ENCODE measurements around the gene RPS2. TPM values are rescaled to one million over a fixed set of nuclear protein-coding genes. Genes with fewer than 3 reads are reported as not detected.

Gene RPS2
- 1,000 to 10,000 TPM in 1 of 2 donors, 100 to 1,000 TPM in 1; 727 to 1,558 TPM for total RNA-seq

GRCh38 chr16:1964506-1965395 is at the start of gene RPS2:
TSS of gene RPS2 (minus strand) at chr16:1964826. CDS start at chr16:1964625, 201 bp downstream.

GRCh38 chr16:2009791-2010510 is 45.3 kb upstream of the RPS2 start, which contains the start of gene ZNF598:
TSS of gene ZNF598 (minus strand) at chr16:2009821.

GRCh38 chr16:1989209-1990100 is 24.8 kb upstream of the RPS2 start, which contains the start of gene SYNGR3:
TSS of gene SYNGR3 (plus strand) at chr16:1989970. CDS start at chr16:1990103, 133 bp downstream.

GRCh38 chr16:1983544-1984346 is 19.1 kb upstream of the RPS2 start, which contains the start of gene GFER:
TSS of gene GFER (plus strand) at chr16:1984193. CDS start at chr16:1984219, 26 bp downstream.

GRCh38 chr16:1981398-1981836 is 16.8 kb upstream of the RPS2 start, which contains the start of gene NOXO1:
TSS of gene NOXO1 (minus strand) at chr16:1981469. CDS start at chr16:1981179, 290 bp downstream.

GRCh38 chr16:1971796-1972489 is 7.3 kb upstream of the RPS2 start, which contains the start of gene TBL3:
TSS of gene TBL3 (plus strand) at chr16:1972053. CDS start at chr16:1972165, 112 bp downstream.

GRCh38 chr16:1966460-1966859 is 1.8 kb upstream of the RPS2 start, which contains the start of gene RNF151:
TSS of gene RNF151 (plus strand) at chr16:1966856. CDS start at chr16:1966882, 26 bp downstream.

GRCh38 chr16:1959269-1960039 is 5.2 kb downstream of the RPS2 start, which contains the start of gene NDUFB10:
TSS of gene NDUFB10 (plus strand) at chr16:1959538. CDS start at chr16:1959625, 87 bp downstream.

GRCh38 chr16:1942810-1943726 is 21.6 kb downstream of the RPS2 start, which contains the start of gene MSRB1:
TSS of gene MSRB1 (minus strand) at chr16:1943199. CDS start at chr16:1943156, 43 bp downstream.

GRCh38 chr16:1918351-1919326 is 46.0 kb downstream of the RPS2 start, which contains the start of gene HS3ST6:
TSS of gene HS3ST6 (minus strand) at chr16:1918415. CDS start at chr16:1918323, 92 bp downstream.

Small RNAs within 50 kb of the gene (small RNA-seq; reads per million reads assigned to genes)
- gene AC005363.2: 0.29 to 0.39 reads per million in 2 donors
- 0 reads per million in 2 donors for gene RN7SL219P
- 0 reads per million in 2 donors for gene SNORA10
- gene SNORA64: 0 reads per million in 2 donors

Other genes with a start within 250 kb of the RPS2 start
- 10 to 100 TPM; 27.9 to 36.0 TPM for gene NME3, start 193.3 kb downstream of the RPS2 start, total RNA-seq
- gene EME2, start 192.0 kb downstream of the RPS2 start, total RNA-seq: 10 to 100 TPM; 15.3 to 17.2 TPM
- gene MRPS34, start 191.7 kb downstream of the RPS2 start, total RNA-seq: 100 to 1,000 TPM in 1 of 2 donors, 10 to 100 TPM in 1; 87.8 to 153 TPM
- 10 to 100 TPM; 19.3 to 23.1 TPM for gene SPSB3, start 182.3 kb downstream of the RPS2 start, total RNA-seq
- 10 to 100 TPM; 59.5 to 80.3 TPM for gene NUBP2, start 181.9 kb downstream of the RPS2 start, total RNA-seq
- gene IGFALS, start 171.1 kb downstream of the RPS2 start, total RNA-seq: under 1 TPM in 1 of 2 donors, not detected in 1; 0.33 TPM
- 10 to 100 TPM; 46.6 to 61.9 TPM for gene HAGH, start 138.0 kb downstream of the RPS2 start, total RNA-seq
- gene FAHD1, start 137.6 kb downstream of the RPS2 start, total RNA-seq: 100 to 1,000 TPM; 114 to 119 TPM
- 1 to 10 TPM in 1 of 2 donors, under 1 TPM in 1; under 0.01 to 1.3 TPM for gene MEIOB, start 92.7 kb downstream of the RPS2 start, total RNA-seq
- not detected for gene HS3ST6, start 46.4 kb downstream of the RPS2 start, total RNA-seq
- 10 to 100 TPM; 11.4 to 16.0 TPM for gene MSRB1, start 21.6 kb downstream of the RPS2 start, total RNA-seq
- not detected for gene RPL3L, start 10.1 kb downstream of the RPS2 start, total RNA-seq
- gene NDUFB10, start 5.3 kb downstream of the RPS2 start, total RNA-seq: 100 to 1,000 TPM; 131 to 144 TPM
- gene RNF151, start 2.0 kb upstream of the RPS2 start, total RNA-seq: not detected
- 10 to 100 TPM; 27.5 to 45.0 TPM for gene TBL3, start 7.2 kb upstream of the RPS2 start, total RNA-seq
- gene NOXO1, start 16.6 kb upstream of the RPS2 start, total RNA-seq: under 1 TPM in 1 of 2 donors, not detected in 1; 0.34 TPM
- 10 to 100 TPM in 1 of 2 donors, 1 to 10 TPM in 1; 9.6 to 13.3 TPM for gene GFER, start 19.4 kb upstream of the RPS2 start, total RNA-seq
- gene SYNGR3, start 25.1 kb upstream of the RPS2 start, total RNA-seq: under 1 TPM in 1 of 2 donors, not detected in 1; 0.69 TPM
- 10 to 100 TPM; 26.6 to 29.6 TPM for gene ZNF598, start 45.0 kb upstream of the RPS2 start, total RNA-seq
- gene NPW, start 55.0 kb upstream of the RPS2 start, total RNA-seq: under 1 TPM in 1 of 2 donors, not detected in 1; 0.33 TPM
- gene NHERF2, start 62.1 kb upstream of the RPS2 start, total RNA-seq: 1 to 10 TPM; 4.1 to 9.7 TPM
- 10 to 100 TPM; 20.0 to 45.3 TPM for gene NTHL1, start 83.0 kb upstream of the RPS2 start, total RNA-seq
- 10 to 100 TPM; 35.6 to 41.6 TPM for gene TSC2, start 83.2 kb upstream of the RPS2 start, total RNA-seq
- 10 to 100 TPM; 82.6 to 94.6 TPM for gene PKD1, start 171.1 kb upstream of the RPS2 start, total RNA-seq
- gene RAB26, start 183.8 kb upstream of the RPS2 start, total RNA-seq: under 1 TPM; 0.33 to 0.69 TPM
- 10 to 100 TPM; 44.4 to 53.9 TPM for gene TRAF7, start 191.0 kb upstream of the RPS2 start, total RNA-seq
- 1 to 10 TPM in 1 of 2 donors, under 1 TPM in 1; 0.34 to 1.7 TPM for gene CASKIN1, start 231.8 kb upstream of the RPS2 start, total RNA-seq
- 10 to 100 TPM; 28.6 to 47.6 TPM for gene MLST8, start 240.6 kb upstream of the RPS2 start, total RNA-seq
- 1 to 10 TPM; 1.3 to 2.1 TPM for gene BRICD5, start 246.0 kb upstream of the RPS2 start, total RNA-seq

Data from melanocyte of skin (primary cell).